GM19395 (cell line): ENCODE data around the gene FKBP1A.
"Not testable (repeated sequence)": the region's sequence is repeated elsewhere in the genome, so short reads cannot be mapped to it uniquely, and the experiment has no call there.

Experiments used
- ATAC-seq: cut with Tn5 transposase; IDR thresholded peaks from one replicate; pipeline ENCODE4 v1.9.1; 2021; ENCODE audit warnings: mild to moderate bottlenecking, moderate library complexity; ENCODE audit not compliant: unreplicated experiment

The FKBP1A gene

DNA sequence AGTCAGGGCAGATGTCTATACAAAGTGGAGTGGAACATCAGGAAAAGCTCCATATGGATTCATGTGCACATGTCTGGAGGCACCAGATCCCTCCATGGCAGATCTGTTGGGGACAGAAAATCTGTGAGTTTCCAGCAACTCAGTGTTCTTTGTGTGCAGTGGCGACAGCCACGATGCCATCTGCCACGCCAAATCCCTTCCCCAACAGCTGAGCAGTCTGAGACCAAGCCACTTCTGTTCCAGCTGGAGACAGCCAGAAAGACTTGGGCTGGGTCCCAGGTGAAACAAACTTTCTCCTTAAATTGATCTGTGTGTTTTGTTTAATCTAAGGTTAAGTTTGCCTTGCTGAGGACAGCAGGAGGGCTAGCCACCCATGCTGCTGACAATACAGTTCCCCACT is 22.9 kb downstream of the FKBP1A start:
- no peak for ATAC-seq

DNA sequence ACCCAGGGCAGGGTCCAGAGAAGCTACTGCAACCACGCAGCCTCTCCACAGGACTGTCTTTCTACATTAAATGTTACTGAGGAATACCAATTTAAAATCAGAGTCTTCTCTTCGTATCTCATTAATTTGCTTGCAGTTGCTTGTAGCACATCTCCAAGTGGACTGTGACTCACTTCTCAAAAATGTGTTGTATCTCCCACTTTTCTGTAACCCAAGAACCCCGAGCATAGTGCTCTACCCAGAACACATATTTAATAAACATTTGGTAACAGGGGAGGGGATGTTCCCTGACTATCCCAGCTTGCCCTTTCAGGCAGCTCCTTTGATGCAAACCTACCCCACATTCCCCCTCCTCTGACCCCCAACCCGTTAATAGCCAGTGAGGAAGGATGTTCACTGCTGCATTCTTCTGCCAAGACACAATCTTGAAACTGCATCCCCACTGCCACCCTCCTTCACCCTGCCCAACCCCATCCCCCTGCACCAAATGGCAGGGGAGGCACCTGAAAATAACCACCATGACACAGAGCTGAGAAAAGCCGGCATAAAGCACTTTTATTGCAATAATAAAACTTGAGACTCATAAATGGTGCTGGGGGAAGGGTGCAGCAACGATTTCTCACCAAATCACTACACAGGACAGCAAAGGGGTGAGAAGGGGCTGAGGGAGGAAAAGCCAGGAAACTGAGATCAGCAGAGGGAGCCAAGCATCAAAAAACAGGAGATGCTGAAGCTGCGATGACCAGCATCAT is 24.2 kb downstream of the FKBP1A start:
- no peak for ATAC-seq

DNA sequence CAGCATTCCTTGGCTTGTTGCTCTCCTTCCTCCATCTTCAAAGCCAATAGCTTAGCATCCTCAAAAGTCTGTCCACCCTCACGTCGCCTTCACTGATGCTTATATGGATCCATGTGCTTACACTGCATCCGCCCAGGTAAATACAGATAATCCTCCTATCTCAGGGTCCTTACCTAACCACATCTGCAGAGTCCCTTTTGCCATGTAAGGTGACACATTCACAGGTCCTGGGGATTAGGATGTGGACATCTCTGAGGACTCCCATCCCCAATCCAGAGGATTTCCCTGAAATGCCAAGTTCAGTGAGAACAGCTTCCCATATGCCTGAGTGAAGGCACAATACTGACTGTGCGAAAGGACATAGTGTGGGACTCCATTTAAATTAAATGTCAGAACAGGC is 25.4 kb downstream of the FKBP1A start:
- no peak for ATAC-seq

DNA sequence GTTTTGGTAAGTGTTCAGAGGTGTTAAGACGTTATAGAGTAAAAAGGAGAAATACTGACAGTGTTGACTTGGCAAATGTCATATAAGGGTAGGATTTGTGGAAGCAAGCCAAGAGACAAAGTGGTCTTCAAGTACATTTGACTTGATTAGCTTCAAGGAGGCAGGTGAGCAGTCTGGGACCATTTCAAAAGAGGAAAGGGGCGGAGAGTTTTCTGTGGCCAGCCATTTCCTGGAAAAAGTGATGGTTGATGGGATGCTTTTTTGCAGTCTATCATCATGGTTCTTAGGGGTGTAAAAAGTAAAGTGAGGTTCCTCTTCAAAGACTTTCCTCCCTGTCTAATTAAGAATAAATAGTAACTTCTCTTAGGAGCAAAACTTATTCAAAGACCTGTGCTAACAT is 28.7 kb downstream of the FKBP1A start:
- no peak for ATAC-seq

DNA sequence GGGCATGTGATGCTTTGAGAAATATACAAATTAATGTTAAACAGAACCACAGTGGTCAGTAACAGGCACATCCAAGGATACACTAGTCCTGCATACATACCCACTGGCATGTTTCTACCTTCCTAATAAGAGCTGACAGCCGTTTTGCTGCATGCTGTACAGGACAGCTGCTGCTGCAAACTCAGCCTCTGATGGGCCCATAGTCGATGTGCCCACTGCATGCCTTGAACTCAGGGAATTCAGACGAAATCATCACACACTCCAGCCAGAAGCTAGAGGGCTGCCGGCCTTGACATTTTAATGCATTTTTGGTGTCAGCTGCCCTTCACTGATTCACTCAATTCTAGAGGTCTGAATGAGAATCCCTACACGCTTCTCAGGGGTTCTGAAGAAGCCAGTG is 29.3 kb downstream of the FKBP1A start:
- no peak for ATAC-seq

DNA sequence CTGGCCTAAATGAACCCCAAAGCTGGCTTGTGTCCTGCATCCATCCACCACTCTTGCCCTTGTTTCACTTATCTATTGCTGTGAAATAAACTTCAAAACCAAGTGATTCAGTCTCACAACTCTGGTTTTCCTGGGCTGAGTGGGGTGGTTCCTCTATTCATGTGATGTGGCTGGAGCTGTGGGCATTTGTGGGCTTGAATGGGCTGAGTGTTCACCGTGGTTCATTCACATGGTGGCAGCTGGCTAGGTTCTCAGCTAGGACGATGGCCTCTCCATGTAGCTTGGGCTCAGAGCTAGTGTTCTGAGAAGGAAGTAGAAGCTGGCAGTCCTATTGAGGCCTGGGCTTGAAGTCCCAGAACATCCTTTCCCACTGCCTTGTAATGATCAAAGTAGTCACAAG is 30.4 kb downstream of the FKBP1A start:
- no peak for ATAC-seq

DNA sequence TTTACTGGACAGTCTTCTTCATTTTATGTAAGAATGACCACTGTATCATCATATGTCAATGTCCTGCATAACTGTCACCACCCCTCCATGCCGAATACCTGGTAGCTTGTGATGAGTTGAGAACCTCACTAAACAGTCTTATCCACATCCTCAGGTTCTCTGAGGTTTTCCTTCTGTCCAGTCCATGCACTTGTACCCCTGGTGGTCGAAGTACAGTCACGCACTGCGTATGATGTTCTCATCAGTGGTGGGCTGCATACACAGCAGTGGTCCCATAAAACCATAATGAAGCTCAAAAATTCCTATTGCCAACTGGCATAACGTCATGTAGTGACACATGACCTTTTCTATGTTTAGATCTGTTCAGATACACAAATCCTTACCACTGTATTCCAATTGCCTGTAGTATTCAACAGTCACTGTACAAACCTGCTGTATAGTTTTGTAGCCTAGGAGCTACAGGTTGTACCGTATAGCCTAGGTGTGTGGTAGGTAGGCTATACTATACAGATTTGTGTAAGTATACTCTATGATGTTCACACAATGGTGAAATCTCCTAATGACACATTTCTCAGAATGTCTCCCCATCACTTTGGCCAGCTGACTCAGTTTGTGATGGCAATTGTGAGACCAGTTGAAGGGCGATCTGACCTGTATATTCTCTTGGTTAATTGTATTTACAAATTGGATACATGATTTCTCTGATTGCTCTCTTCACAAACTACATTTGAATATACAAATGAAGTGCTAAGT is 32.6 kb downstream of the FKBP1A start:
- ATAC-seq: no peak

DNA sequence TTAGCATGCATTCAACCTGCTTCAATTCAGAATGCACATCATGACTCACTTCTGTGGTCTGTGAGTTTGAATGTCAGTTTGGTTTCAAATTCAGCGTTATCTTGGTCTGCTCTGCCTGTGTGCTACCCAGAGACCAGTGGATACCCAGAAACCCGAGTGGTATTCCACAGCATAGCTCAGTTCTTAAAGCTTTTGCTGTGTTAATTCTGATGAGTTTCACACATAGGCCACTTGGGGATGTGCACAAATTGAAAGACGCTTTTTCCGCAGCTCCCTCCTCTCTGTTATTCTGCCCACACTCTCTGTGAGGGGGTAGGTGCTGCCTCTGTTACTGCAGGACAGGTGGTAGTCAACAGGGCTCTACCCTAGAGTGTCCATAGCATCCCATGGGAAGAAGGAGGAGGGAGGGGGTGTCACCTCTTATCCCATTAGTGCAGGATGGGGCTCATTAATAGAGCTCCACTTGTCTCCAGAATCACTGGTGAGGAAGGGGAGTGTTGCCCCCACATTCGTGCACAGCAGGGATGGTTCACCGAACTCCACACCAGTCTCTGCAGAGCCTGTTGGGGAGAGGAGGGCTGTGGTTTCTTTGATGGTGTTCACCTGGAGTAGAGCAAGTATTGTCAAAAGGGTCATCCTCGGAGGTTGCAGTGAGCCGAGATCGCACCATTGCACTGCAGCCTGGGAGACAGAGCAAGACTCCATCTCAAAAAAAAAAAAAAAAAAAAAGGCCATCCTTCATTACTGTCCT is 34.8 kb downstream of the FKBP1A start:
- ATAC-seq: no peak

DNA sequence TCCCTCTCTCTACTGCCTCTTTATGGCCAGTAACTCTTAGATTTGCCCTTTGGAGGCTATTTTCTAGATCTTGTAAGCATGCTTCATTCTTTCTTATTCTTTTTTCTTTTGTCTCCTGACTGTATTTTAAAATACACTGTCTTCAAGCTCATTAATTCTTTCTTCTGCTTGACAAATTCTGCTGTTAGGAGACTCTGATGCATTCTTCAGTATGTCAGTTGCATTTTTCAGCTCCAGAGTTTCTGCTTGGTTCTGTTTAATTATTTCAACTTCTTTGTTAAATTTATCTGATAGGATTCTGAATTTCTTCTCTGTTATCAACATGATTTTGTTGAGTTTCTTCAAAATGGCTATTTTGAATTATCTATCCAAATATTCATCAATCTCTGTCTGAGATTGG is 38.9 kb downstream of the FKBP1A start:
- no peak for ATAC-seq

DNA sequence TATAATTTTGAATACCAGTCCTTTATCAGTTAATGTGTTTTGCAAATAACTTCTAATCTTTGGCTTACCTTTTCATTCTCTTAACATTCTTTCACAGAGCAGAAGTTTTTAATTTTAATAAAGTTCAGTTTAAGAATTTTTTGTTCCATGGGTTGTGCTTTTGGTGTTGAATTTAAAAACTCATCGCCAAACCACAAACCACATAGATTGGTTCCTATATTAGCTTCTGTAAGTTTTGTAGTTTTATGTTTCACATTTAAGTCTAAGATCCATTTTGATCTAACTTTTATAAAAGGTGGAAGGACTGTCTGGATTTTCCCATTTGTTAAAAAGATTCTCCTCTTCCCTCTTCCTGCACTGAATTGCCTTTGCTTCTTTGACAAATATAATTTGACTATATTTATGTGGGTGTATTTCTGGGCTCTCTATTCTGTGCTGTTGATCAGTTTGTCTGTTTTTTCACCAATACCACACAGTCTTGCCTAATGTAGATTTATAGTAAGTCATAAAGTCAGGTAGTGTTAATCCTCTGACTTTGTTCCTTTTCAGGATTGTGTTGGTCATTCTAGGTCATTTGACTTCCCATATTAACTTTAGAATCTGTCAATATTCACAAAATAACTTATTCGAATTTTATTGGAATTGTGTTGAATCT is 46.4 kb downstream of the FKBP1A start:
- no peak for ATAC-seq

DNA sequence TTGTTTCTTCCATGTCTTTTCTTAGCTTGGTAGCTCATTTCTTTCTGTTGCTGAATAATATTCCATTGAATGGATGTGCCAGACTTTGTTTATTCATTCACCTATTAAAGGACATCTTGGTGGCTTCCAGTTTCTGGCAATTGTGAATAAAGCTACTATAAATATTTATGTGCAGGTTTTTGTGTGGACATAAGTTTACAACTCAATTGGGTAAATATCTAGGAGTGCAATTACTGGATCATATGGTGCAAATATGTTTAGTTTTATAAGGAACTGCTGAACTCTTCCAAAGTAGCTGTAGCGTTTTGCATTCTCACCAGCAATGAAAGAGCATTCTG is 47.1 kb downstream of the FKBP1A start:
- no peak for ATAC-seq

DNA sequence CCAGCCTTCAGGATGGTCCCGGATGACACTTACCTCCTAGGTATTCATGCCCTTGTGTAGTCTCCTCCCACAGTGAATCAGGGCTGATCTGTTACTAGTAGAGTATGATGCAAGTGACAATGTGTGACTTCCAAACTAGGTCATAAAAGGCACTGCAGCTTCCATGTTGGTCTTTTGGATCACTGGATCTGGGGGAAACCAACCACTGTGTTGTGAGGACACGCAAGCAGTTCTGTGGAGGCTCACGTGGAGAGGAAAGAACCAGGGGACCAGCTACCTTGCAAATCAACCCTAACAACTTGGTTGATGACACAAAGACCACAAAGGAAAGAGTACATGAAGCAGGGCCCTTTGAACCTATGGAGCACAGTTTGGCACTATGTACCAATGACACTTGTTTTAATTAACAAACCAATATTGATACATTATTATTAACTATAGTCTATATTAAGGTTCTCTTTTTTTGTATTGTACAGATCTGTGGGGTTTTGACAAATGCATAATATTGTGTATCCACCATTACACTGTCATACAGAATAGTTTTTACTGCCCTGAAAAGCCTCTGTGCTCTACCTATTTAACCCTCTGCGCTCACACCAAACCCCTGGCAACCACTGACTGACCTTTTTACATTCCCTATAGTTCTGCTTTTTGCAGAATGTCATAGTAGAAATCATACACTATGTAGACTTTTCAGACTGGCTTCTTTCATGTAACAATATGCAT is 47.7 kb downstream of the FKBP1A start:
- ATAC-seq: no peak

DNA sequence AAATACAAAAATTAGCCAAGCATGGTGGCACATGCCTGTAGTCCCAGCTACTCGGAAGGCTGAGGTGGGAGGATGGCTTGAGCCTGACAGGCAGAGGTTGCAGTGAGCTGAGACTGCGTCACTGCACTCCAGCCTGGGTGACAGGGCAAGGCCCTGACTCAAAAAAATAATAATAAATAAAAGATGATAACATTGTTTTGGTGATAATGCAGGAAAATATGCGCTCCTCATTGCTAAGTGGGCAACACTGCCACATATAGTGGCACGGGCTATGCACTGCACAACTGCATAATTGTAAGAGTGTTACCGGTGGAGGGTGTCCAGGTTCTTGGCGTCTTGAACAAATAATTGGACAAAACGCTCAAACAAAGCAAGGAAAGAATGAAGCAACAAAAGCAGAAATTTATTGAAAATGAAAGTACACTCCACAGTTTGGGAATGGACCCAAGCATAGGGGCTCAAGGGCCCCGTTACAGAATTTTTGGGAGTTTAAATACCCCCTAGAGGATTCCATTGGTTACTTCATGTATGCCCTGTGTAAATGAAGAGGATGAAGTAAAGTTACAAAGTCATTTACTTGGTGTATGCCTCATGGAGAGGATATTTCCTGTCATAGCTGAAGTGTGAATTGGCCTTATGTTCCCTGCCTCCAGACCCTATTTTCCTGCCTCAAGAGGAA is 49.3 kb downstream of the FKBP1A start:
- not testable (repeated sequence) for ATAC-seq

DNA sequence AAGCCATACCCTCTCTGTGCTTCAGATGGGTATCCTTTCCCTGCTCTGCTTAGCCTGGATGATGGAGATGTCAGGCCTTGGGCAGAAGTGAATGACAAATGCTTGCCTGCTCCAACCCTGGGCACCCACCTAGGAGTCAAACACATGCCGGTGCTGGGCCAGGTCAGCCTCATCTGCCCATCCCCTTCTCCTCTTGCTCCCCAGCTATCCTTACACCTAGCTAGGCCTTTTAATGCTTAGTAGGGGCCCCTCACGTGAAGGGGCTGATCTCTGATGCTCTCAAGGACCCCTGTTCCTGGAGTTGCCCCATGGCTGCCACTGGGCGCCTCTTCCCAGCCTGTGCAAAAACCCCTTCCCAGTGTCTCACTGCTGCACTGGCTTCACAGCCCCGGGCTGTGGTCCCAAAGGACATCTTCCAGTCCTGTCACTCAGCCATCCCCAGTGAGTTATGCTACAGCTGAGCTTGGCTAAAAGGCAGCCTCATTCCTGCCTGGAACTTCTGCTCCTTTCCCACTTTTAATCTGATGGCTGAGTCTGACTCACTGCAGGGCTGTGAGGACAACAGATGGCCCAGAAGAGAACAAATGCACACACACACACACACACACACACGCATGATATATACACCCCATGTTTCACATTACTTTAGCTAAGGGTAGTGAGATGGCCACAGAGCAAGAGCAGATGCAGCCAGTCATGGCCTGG is 51.1 kb downstream of the FKBP1A start:
- ATAC-seq: no peak

DNA sequence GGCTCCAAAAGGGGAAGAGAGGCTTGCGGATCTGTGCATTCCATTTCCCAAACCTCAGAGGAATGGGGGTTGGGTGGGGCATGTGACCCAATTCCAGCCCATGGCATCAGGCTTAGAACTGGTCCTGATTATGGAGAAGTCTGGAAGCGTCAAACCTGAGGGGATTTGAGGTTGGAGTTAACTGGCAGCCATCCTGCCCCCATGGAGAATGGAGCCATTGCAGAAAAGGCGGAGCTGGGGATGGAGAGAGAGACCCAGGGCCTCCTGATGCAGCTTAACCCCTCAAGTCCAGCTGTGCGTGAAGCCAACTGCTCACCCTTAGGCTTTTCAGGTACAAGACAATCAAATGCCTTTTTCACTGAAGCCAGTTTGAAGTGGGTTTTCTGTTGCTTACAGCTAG is 54.1 kb downstream of the FKBP1A start:
- no peak for ATAC-seq

DNA sequence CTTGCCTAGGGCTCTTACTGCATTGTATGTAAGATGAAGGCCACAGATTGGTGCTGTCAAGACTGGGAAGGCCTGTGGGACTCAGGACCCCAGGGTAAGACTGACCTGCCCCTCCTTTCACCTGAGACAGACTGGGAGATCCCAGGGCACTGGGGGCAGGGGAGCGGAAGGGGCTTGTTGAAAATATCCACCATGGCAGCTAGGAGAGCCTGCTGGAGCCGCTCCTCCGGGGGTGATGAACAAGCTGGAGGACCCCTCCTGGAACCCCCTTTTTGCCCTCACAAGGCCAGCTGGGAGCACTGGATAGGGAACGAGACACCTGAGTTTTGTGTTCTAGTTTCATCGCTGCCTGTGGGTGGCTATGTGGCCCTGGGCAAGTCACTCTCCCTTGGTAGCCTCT is 54.8 kb downstream of the FKBP1A start:
- ATAC-seq: no peak

DNA sequence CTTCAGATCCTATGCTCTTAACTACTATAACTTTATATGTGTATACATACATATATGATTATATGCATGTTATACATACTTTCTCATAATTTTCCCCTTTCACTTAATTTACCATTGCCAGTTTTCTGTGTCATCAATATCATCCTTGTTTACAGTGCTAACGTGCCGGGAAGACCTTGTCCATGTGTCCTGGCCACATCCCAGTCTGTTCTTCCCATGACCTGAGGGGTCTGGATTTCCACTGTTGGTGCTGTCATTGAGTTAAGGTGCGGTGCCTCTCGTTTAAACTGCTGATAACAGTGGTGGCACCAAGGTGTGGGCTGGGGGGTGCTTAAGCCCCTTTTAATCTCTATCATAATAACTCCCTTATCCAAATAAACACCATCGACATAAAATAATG is 55.4 kb downstream of the FKBP1A start:
- ATAC-seq: no peak

DNA sequence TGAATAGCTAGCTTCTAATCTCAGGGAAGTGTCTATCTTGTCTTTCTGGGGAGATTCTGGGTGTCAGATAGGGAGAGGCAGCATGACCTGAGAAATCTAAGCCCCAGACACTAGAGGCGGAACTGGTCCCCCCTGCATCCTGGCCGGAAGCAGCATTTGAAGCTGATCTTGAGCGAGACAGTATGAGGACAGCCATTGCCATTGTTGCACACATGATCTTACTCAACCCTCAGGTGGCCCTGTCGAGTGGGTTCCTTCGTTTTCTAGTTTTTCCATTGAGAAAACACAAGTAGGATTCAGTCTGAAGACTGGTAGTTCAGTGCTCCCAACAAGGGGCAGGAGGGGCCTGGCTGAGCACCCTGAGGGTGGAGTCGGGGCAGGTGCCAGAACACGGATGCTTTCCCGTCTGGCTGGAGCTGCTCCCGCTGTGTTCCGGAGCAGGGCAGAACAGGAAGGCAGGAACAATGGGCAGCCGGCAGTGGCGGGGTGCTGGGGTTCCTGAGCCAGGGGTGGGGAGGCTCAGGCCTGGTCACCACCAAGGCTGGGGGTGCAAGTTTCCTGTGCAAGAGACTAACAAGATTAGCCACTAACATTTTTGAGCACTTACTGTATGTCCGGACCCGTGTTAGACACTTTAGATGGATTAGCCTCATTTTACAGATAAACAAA is 56.0 kb downstream of the FKBP1A start:
- ATAC-seq: no peak
